Testis (tissue), 3 donors: ENCODE measurements around the gene PML. TPM values are rescaled to one million over a fixed set of nuclear protein-coding genes. Genes with fewer than 3 reads are reported as not detected.
A peak's percentile ranks its signal among the peaks of the same experiment; 100 is the strongest.

Experiments used
- DNase-seq: peaks from one replicate; pipeline ENCODE4 v3.0.0-alpha.2; 2019
- H3K27ac ChIP-seq, 2 donors: fragments of 200-600 bp; sonication (generic); one replicate each; pipeline ENCODE4 v1.5.1; 2019
- H3K27me3 ChIP-seq: fragments of 200-600 bp; sonication (generic); one replicate; pipeline ENCODE4 v1.5.1; 2019
- H3K36me3 ChIP-seq: fragments of 200-600 bp; sonication (generic); one replicate; pipeline ENCODE4 v1.5.1; 2017; ENCODE audit warnings: low read depth; ENCODE audit errors: missing control alignments
- H3K4me1 ChIP-seq: fragments of 200-600 bp; sonication (generic); one replicate; pipeline ENCODE4 v1.5.1; 2019
- H3K4me3 ChIP-seq, 2 donors: fragments of 200-600 bp; sonication (generic); one replicate each; pipeline ENCODE4 v1.5.1; 2017 to 2019
- H3K9me3 ChIP-seq: fragments of 200-600 bp; sonication (generic); one replicate; pipeline ENCODE4 v1.5.1; 2017
- CTCF ChIP-seq, 3 experiments: fragments of 450-650 bp in 2 of 3; fragments of 200-600 bp in 1 of 3; sonication (generic) in 1 of 3; IDR thresholded peaks; one replicate each; pipeline ENCODE4 v1.5.1; 2016 to 2019; ENCODE audit warnings: antibody characterized with exemption in 3 of 3, mild to moderate bottlenecking in 2 of 3, moderate library complexity in 1 of 3
- POLR2A ChIP-seq: fragments of 450-650 bp; IDR thresholded peaks from one replicate; pipeline ENCODE4 v1.6.1; 2017; ENCODE audit warnings: antibody characterized with exemption, mild to moderate bottlenecking, moderate library complexity
- WGBS, 2 donors: methylation state at CpG; one replicate each; pipeline ENCODE4 v1.1.5; 2018; 5-methylcytosine and 5-hydroxymethylcytosine counted together
- intact Hi-C: fragments of 100-400 bp; cut with DNase I; formaldehyde crosslinking; loops from one replicate; pipeline ENCODE4 v1.15.1; 2023; ENCODE audit warnings: low total_unique reads
- polyA plus RNA-seq: library from polyadenylated mRNA; stranded (reverse); fragments of 350-450 nt; fragmentation: Illumina TruSeq; extraction: RNeasy Lipid Tissue Mini Kit (QIAGEN cat#74804); gene quantifications from one replicate; pipeline ENCODE4 v1.2.3, GENCODE V29; 2014; ENCODE audit warnings: low read depth, low replicate concordance; ENCODE audit not compliant: insufficient read depth
- total RNA-seq, 2 donors: library from RNA; depleted of rRNA; stranded (reverse); fragments of >200 nt; gene quantifications; one replicate each; pipeline ENCODE4 v1.2.3, GENCODE V29; 2016

The PML gene
- total and polyA plus RNA-seq, 3 donors from 2014 or later = 20.9 to 59.5 (median 53.9) TPM

DNA sequence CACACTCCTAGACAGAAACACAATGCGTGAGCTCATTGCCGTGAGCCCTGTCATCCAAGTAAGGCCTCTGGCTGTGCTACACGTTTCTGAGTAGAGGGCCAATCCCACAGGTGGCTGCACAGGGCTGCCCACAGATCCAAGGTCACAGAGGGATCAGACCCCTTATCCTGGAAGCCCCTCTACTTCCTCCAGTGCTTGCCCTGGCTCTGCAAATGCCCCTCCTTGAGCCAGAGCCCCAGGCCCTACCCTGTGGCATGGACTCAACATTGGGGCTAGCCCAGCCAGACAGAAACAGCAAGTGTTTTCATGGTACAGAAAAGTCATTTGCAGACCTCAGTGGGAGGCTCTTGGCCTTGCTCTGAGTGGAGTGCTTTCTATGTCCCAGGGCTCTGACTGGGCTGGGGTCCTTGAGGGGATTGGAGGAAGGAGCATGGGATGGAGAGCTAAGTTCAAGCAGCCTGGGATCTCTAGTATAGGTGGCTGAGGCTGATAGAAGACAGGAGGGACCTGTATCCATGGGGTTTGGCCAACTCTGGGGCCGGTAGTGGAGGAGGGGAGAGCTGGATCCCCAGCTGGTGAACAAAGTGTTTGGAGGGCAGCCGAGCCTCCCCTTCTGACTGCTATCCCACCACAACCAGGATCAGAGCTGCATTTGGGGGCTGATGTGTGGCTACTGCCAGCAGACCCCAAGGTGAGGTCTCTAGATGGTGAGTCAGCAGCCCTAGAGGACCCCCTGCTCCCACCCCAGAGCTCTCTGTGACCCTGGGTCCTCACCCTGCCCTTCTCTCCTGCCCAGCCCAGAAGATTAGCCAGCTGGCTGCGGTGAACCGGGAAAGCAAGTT is 49.1 kb downstream of the PML start:
- no peaks in the 10 kb centered on the region for H3K27me3 ChIP-seq
- TF ChIP-seq CTCF (IDR thresholded peaks at IDR 0.05) = no peak
- TF ChIP-seq POLR2A = no peak
- no peaks in the 10 kb centered on the region for H3K36me3 ChIP-seq
- peak; percentile 58 for DNase-seq
- intact Hi-C loops = no loop called here
- no peak overlapping the region for H3K4me3 ChIP-seq
- no peaks in the 10 kb centered on the region for H3K9me3 ChIP-seq
- H3K27ac ChIP-seq = peak overlapping the region; percentile 29 to 54
- peaks cover 32% of the 10 kb centered on the region for H3K4me1 ChIP-seq
- WGBS, 2 donors = 57 to 62% methylated on average over 6 to 7 of the region's 7 CpGs

- Histone ChIP-seq H3K27ac (peak overlapping the region; percentile 29 to 54), H3K9me3 (no peaks in the 10 kb centered on the region), H3K36me3 (no peaks in the 10 kb centered on the region), H3K27me3 (no peaks in the 10 kb centered on the region), H3K4me1 (peaks cover 26% of the 10 kb centered on the region), H3K4me3 (no peak overlapping the region)
- peak; percentile 85 for DNase-seq
- WGBS, 2 donors = 57 to 71% methylated on average over 16 to 30 of the region's 31 CpGs
- intact Hi-C loops = no loop called here
- TF ChIP-seq POLR2A = no peak
- no peak for TF ChIP-seq CTCF (IDR thresholded peaks at IDR 0.05)
These were observed 50.0 kb downstream of the PML start for GRCh38 chr15:74044267-74045110.

- intact Hi-C loops = no loop called here
- Histone ChIP-seq H3K27ac (peak overlapping the region in 1 of 2 donors; percentile 54), H3K4me3 (no peak overlapping the region), H3K36me3 (no peaks in the 10 kb centered on the region), H3K27me3 (no peaks in the 10 kb centered on the region), H3K9me3 (no peaks in the 10 kb centered on the region), H3K4me1 (peaks cover 19% of the 10 kb centered on the region)
- no peak for DNase-seq
- TF ChIP-seq POLR2A (no peak), CTCF (IDR thresholded peaks at IDR 0.05) (no peak)
These were observed 50.7 kb downstream of the PML start for GRCh38 chr15:74045184-74045583.

DNA sequence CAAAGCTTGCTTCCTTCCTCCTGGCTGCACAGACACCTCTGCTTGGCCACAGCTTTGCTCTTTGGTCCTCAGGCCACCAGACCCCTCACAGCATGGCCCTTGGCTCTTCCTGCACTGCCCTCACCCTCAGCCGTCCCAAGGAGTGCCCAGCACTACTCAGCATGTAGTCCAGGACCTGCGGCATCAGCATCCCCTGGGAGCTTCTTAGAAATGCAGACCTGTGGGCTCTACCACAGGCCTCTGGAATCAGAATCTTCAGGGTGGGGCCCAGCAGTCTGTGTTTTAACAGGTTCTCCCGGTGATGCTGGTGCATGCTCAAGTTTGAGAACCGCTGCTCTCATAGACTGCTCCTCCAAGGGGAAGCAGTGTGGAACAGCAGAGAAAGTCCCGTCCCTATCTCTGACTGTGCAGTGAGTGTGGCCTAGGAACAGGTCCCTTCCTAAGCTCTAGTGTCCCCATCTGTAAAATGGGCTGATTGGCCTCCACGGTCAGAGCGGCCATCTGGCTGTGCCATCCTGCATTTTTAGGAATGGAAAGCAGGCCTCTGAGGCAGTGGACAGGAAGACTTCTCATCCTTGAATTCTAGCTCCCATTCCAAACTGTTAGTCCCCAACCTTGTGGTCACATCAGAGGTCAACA is 51.2 kb downstream of the PML start:
- Histone ChIP-seq H3K36me3 (no peaks in the 10 kb centered on the region), H3K9me3 (no peaks in the 10 kb centered on the region), H3K27me3 (no peaks in the 10 kb centered on the region), H3K27ac (no peak overlapping the region), H3K4me1 (peaks cover 22% of the 10 kb centered on the region), H3K4me3 (no peak overlapping the region)
- 70 to 88% methylated on average over 6 to 7 of the region's 7 CpGs for WGBS, 2 donors
- TF ChIP-seq CTCF (IDR thresholded peaks at IDR 0.05) (no peak), POLR2A (no peak)
- intact Hi-C loops = no loop called here
- no peak for DNase-seq
